AG04449 (cell line): Measurements from ENCODE around the gene ATP2B3.

Source experiments
- CTCF ChIA-PET: fragments of 350-600 bp; formaldehyde crosslinking; extraction: SDS; loops from one replicate; lab custom pipeline; 2021; ENCODE audit warnings: antibody characterized with exemption; lab: Yijun Ruan, JAX
- POLR2A ChIA-PET: fragments of 400-600, 350-600 bp; formaldehyde crosslinking; extraction: SDS; loops from one replicate; lab custom pipeline; 2020; ENCODE audit warnings: antibody characterized with exemption, inconsistent platforms; lab: Yijun Ruan, JAX
- DNase-seq: peaks from one replicate; pipeline ENCODE4 v3.0.0-alpha.2; 2010; ENCODE audit warnings: low read depth, low spot score
- H3K4me3 ChIP-seq: 2 replicates; pipeline ENCODE4 v1.5.1; 2011; ENCODE audit warnings: low read depth, mild to moderate bottlenecking, control low read depth, low read length
- CTCF ChIP-seq: IDR thresholded peaks from one replicate; pipeline ENCODE4 v1.5.1; 2011; ENCODE audit warnings: mild to moderate bottlenecking, moderate library complexity, low read length, control low read depth, inconsistent platforms; ENCODE audit not compliant: insufficient read depth; ENCODE audit errors: missing control alignments

The ATP2B3 gene

GRCh38 chrX:153628665-153629064 lies 111.2 kb downstream of the ATP2B3 start:
- no peak for TF ChIP-seq CTCF
- DNase-seq: no peak
- no peak overlapping the region for H3K4me3 ChIP-seq
- CTCF ChIA-PET: interaction anchor here (0.7 kb wide), 1 partner anchor 65 kb away, joined by 3 read pairs; no protein-coding TSS in a partner anchor
- POLR2A ChIA-PET: no interaction called here

- POLR2A ChIA-PET: no interaction called here
- no peak for TF ChIP-seq CTCF
- no peak overlapping the region for H3K4me3 ChIP-seq
- CTCF ChIA-PET: interaction anchor here (1.1 to 2.7 kb wide), 4 partner anchors 12 to 38 kb away, joined by 3 to 13 read pairs (median 6); no protein-coding TSS in a partner anchor
- no peak for DNase-seq
Measured at GRCh38 chrX:153631346-153631745, 113.9 kb downstream of the ATP2B3 start.

DNA sequence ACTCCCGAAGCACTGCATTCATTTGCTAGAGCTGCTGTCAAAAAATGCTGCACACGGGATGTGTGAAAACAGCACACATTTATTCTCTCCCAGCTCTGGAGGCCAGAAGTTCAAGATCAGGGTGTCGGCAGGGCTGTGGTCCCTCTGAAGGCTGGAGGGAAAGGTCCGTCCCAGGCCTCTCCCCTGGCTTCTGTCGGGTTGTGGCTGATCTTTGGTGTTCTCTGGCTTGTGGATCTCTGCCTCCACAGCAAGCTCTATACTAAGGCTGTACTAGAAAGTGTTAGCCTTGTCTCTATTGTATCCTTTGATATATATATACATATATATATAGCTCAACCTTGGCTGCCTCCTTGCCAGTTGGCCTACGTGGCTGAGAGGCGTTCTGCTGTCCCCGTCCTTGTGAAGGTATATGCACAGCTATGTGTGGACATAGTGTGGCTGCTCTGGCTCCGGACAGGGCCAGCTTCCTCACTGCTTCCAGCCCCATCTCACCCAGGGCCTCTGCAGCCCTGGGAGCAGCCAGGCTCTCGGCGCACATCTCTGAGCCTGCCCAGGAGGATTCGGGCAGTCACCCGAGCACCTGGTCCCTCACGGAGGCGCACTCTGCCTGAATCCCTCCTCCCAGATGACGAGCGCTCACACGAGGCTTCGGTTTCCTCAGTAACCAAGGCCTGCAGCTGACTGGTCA lies 114.6 kb downstream of the ATP2B3 start:
- DNase-seq: no peak
- no peak for TF ChIP-seq CTCF
- H3K4me3 ChIP-seq: no peak overlapping the region
- ChIA-PET POLR2A (no interaction called here), CTCF (interaction anchor here (1.1 to 2.7 kb wide), 4 partner anchors 11 to 37 kb away, joined by 3 to 13 read pairs (median 6); no protein-coding TSS in a partner anchor)
